ENCODE results near the gene POLN.

Gene POLN

DNA sequence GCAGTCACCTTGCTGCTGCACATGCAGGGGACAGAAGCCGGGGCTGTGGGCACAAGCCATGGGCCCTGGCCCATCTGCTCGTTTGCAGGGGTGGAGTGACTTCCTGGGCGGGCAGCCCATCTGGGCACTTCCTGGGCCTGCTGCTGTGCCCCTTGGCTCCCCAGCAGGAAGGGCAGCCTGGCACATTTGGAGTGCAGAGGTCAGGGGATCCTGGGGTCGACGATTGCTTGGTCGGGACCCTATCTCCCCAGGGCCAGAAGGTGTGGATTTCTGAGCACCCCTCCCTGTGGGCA, 30.9 kb upstream of the POLN start:
- TF ChIP-seq CSRNP3 (CRISPR knock-in tag; IDR thresholded peaks at IDR 0.05) (no peak), ISL1 (CRISPR knock-in tag; IDR thresholded peaks at IDR 0.05) (no peak), PPARA (CRISPR knock-in tag; IDR thresholded peaks at IDR 0.05; ENCODE audit: borderline replicate concordance) (no peak), ZNF8 (CRISPR knock-in tag; IDR thresholded peaks at IDR 0.05) (no peak), ZNF565 (CRISPR knock-in tag; conservative IDR thresholded peaks at IDR 0.05; ENCODE audit: low read depth) (no peak), ARNTL (CRISPR knock-in tag; IDR thresholded peaks at IDR 0.05; ENCODE audit: borderline replicate concordance, low read depth) (no peak), ZNF70 (CRISPR knock-in tag; IDR thresholded peaks at IDR 0.05) (no peak), POU6F1 (CRISPR knock-in tag; IDR thresholded peaks at IDR 0.05; ENCODE audit: borderline replicate concordance, low read depth) (no peak), GLIS3 (CRISPR knock-in tag; IDR thresholded peaks at IDR 0.05) (no peak), TOX (CRISPR knock-in tag; IDR thresholded peaks at IDR 0.05; ENCODE audit: borderline replicate concordance) (no peak), CREB5 (CRISPR knock-in tag; IDR thresholded peaks at IDR 0.05; ENCODE audit: low read depth) (no peak), ESRRG (CRISPR knock-in tag; IDR thresholded peaks at IDR 0.05) (no peak), SNAI2 (CRISPR knock-in tag; IDR thresholded peaks at IDR 0.05) (no peak)
- TF ChIP-seq, protein P1, sequence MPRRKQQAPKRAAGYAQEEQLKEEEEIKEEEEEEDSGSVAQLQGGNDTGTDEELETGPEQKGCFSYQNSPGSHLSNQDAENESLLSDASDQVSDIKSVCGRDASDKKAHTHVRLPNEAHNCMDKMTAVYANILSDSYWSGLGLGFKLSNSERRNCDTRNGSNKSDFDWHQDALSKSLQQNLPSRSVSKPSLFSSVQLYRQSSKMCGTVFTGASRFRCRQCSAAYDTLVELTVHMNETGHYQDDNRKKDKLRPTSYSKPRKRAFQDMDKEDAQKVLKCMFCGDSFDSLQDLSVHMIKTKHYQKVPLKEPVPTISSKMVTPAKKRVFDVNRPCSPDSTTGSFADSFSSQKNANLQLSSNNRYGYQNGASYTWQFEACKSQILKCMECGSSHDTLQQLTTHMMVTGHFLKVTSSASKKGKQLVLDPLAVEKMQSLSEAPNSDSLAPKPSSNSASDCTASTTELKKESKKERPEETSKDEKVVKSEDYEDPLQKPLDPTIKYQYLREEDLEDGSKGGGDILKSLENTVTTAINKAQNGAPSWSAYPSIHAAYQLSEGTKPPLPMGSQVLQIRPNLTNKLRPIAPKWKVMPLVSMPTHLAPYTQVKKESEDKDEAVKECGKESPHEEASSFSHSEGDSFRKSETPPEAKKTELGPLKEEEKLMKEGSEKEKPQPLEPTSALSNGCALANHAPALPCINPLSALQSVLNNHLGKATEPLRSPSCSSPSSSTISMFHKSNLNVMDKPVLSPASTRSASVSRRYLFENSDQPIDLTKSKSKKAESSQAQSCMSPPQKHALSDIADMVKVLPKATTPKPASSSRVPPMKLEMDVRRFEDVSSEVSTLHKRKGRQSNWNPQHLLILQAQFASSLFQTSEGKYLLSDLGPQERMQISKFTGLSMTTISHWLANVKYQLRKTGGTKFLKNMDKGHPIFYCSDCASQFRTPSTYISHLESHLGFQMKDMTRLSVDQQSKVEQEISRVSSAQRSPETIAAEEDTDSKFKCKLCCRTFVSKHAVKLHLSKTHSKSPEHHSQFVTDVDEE (CRISPR knock-in tag; IDR thresholded peaks at IDR 0.05), result no peak
- TF ChIP-seq, protein P2, sequence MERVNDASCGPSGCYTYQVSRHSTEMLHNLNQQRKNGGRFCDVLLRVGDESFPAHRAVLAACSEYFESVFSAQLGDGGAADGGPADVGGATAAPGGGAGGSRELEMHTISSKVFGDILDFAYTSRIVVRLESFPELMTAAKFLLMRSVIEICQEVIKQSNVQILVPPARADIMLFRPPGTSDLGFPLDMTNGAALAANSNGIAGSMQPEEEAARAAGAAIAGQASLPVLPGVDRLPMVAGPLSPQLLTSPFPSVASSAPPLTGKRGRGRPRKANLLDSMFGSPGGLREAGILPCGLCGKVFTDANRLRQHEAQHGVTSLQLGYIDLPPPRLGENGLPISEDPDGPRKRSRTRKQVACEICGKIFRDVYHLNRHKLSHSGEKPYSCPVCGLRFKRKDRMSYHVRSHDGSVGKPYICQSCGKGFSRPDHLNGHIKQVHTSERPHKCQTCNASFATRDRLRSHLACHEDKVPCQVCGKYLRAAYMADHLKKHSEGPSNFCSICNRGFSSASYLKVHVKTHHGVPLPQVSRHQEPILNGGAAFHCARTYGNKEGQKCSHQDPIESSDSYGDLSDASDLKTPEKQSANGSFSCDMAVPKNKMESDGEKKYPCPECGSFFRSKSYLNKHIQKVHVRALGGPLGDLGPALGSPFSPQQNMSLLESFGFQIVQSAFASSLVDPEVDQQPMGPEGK (CRISPR knock-in tag; IDR thresholded peaks at IDR 0.05; ENCODE audit: borderline replicate concordance), result no peak
- no peak for ATAC-seq

- TF ChIP-seq, protein P2 (CRISPR knock-in tag; IDR thresholded peaks at IDR 0.05; ENCODE audit: borderline replicate concordance), result no peak
- no peak for TF ChIP-seq OSR1 (CRISPR knock-in tag; IDR thresholded peaks at IDR 0.05)
- TF ChIP-seq POU6F1 (CRISPR knock-in tag; IDR thresholded peaks at IDR 0.05; ENCODE audit: borderline replicate concordance, low read depth), result no peak
- TF ChIP-seq RARB (CRISPR knock-in tag; IDR thresholded peaks at IDR 0.05), result no peak
- TF ChIP-seq ZFP30 (CRISPR knock-in tag; IDR thresholded peaks at IDR 0.05), result no peak
- TF ChIP-seq ISL1 (CRISPR knock-in tag; IDR thresholded peaks at IDR 0.05), result no peak
- TF ChIP-seq ARNTL (CRISPR knock-in tag; IDR thresholded peaks at IDR 0.05; ENCODE audit: borderline replicate concordance, low read depth), result no peak
- TF ChIP-seq TOX (CRISPR knock-in tag; IDR thresholded peaks at IDR 0.05; ENCODE audit: borderline replicate concordance), result no peak
- TF ChIP-seq ZC3H10 (CRISPR knock-in tag; IDR thresholded peaks at IDR 0.05), result no peak
Measured at GRCh38 chr4:2272026-2272827, 30.3 kb upstream of the POLN start.

More at GRCh38 chr4:2272026-2272827, 30.3 kb upstream of the POLN start:
- ATAC-seq, result no peak

Measured in SK-N-SH treated with all-trans-retinoic acid at 6 μM for 48 hours (cell line).